Ectodermal cell (in vitro differentiated cells): Measurements from ENCODE around the gene FGF14.

Experiments used
- H3K27ac ChIP-seq: 2 replicates; pipeline ENCODE4 v1.7.0; 2013; ENCODE audit warnings: mild to moderate bottlenecking, low read depth, low read length; ENCODE audit not compliant: insufficient read depth, poor library complexity, severe bottlenecking
- H3K27me3 ChIP-seq: 2 replicates; pipeline ENCODE4 v1.7.0; 2013; ENCODE audit warnings: mild to moderate bottlenecking, low read length; ENCODE audit not compliant: insufficient read depth, control insufficient read depth, poor library complexity, severe bottlenecking
- H3K36me3 ChIP-seq: one replicate; pipeline ENCODE4 v1.7.0; 2013; ENCODE audit warnings: low read length; ENCODE audit not compliant: control insufficient read depth, insufficient read depth
- H3K4me1 ChIP-seq: one replicate; pipeline ENCODE4 v1.7.0; 2013; ENCODE audit warnings: low read length; ENCODE audit not compliant: control insufficient read depth, insufficient read depth
- H3K4me3 ChIP-seq: 2 replicates; pipeline ENCODE4 v1.7.0; 2013; ENCODE audit warnings: low read depth, low read length, control low read depth; ENCODE audit not compliant: insufficient read depth
- H3K9me3 ChIP-seq: 2 replicates; pipeline ENCODE4 v1.7.0; 2013; ENCODE audit warnings: mild to moderate bottlenecking, low read length, moderate library complexity; ENCODE audit not compliant: control insufficient read depth
- WGBS, 2 experiments: methylation state at CpG; one replicate each; pipeline ENCODE4 v1.1.7; 2013; ENCODE audit warnings: missing lambda C conversion rate in 2 of 2; 5-methylcytosine and 5-hydroxymethylcytosine counted together

The FGF14 gene

GRCh38 chr13:101775267-101775666 lies 626.6 kb downstream of the FGF14 start:
- Histone ChIP-seq H3K27me3 (no peaks in the 10 kb centered on the region), H3K36me3 (no peaks in the 10 kb centered on the region), H3K4me1 (no peaks in the 10 kb centered on the region), H3K4me3 (no peak overlapping the region), H3K27ac (no peak overlapping the region), H3K9me3 (no peaks in the 10 kb centered on the region)
- no CpG with 5 or more reads among the region's 1 CpG for WGBS, 2 experiments

GRCh38 chr13:101774393-101774792 lies 627.5 kb downstream of the FGF14 start:
- WGBS, 2 experiments: 96 to 98% methylated on average over 4 of the region's 4 CpGs
- Histone ChIP-seq H3K4me1 (no peaks in the 10 kb centered on the region), H3K36me3 (no peaks in the 10 kb centered on the region), H3K9me3 (no peaks in the 10 kb centered on the region), H3K4me3 (no peak overlapping the region), H3K27me3 (no peaks in the 10 kb centered on the region), H3K27ac (no peak overlapping the region)

GRCh38 chr13:101773062-101773461 lies 628.8 kb downstream of the FGF14 start:
- Histone ChIP-seq H3K4me1 (no peaks in the 10 kb centered on the region), H3K9me3 (no peaks in the 10 kb centered on the region), H3K36me3 (no peaks in the 10 kb centered on the region), H3K27ac (no peak overlapping the region), H3K27me3 (no peaks in the 10 kb centered on the region), H3K4me3 (no peak overlapping the region)
- WGBS, 2 experiments: 93 to 100% methylated on average over 1 to 2 of the region's 2 CpGs

- WGBS, 2 experiments: 87 to 98% methylated on average over 3 to 4 of the region's 4 CpGs
- H3K27ac ChIP-seq: no peak overlapping the region
Observed at GRCh38 chr13:101767131-101767530, 634.7 kb downstream of the FGF14 start.

DNA sequence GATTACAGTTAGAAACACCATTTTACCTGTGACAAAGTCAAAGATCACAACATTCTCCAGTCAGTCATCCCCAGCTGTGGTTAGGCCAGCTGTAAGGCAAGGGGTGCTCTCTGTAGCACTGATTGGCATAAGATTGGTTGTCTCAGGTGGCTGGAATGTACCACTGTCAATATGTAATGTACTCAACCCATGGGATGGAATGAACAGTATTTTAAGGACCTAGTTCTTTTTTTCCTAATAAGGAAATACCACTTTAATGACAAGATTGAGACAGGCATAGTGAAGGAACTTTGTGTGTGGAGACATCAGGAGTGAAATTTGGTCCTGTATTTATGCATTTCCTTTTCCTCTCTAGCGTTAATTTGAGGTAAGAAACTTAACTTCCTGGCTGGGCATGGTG lies 638.7 kb downstream of the FGF14 start:
- no peak overlapping the region for H3K27ac ChIP-seq
- no peak overlapping the region for H3K4me3 ChIP-seq
- no peaks in the 10 kb centered on the region for H3K27me3 ChIP-seq
- no peaks in the 10 kb centered on the region for H3K9me3 ChIP-seq
- 85 to 90% methylated on average over 1 of the region's 1 CpG for WGBS, 2 experiments
- H3K36me3 ChIP-seq: no peaks in the 10 kb centered on the region
- H3K4me1 ChIP-seq: no peaks in the 10 kb centered on the region

More at GRCh38 chr13:101767131-101767530, 634.7 kb downstream of the FGF14 start:
- Histone ChIP-seq H3K27me3 (no peaks in the 10 kb centered on the region), H3K4me3 (no peak overlapping the region), H3K36me3 (no peaks in the 10 kb centered on the region), H3K9me3 (no peaks in the 10 kb centered on the region), H3K4me1 (no peaks in the 10 kb centered on the region)

DNA sequence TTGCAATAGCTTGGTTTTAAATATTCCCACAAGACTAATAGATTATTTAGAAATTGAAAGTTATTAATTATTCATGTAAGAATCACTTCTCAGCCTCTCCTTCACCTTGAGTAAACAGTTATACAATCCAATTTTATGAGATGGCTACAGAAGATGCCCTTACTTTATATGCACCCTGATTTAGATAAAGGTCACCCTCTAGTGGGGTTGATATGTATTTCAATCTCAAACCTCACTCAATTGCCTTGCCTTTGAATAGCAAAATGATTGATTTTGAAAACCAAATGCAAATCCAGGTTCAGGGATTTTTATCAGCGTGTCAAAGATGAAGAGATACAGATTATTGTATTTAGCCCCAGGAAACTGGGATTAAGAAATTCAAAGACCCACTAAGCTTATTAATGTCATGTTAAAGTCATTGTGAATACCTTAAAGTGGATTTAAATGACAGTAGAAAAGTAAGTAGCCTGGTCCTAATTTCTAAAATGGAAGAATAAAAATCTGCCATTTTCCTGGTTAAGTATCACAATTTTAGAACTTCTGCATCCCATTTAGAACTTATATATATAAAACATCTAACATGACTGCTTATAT lies 644.3 kb downstream of the FGF14 start:
- Histone ChIP-seq H3K4me1 (no peaks in the 10 kb centered on the region), H3K9me3 (no peaks in the 10 kb centered on the region), H3K27ac (no peak overlapping the region), H3K4me3 (no peak overlapping the region), H3K27me3 (no peaks in the 10 kb centered on the region), H3K36me3 (no peaks in the 10 kb centered on the region)
- WGBS, 2 experiments: 40 to 60% methylated on average over 1 of the region's 1 CpG

DNA sequence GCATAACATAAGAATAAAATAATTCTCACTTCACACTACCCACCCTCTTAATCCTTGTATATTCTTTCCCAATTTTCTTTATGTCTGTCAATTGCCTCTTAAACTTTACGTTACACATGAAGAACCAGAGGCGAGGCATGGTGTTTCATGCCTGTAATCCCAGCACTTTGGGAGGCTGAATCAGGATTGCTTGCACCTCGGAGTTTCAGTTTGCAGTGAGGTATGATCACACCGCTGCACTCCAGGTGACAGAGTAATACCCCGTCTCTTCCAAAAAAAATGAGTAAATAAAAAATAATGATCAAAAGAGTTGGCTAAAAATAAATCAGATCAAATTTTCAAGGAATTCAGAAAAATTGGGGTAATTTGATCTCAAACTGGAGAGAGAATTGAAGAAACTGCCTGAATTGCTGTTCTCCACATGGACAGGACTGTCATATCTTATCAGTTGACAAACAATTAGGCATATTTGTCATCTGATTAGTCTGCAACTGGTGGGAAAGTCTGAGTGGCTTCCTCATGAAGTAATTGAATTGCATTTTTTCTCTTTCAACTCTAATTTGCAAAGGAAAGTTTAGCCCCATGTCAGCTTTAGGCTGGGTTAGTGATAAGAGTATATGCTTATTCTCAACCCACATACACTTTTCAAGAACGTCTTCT lies 646.5 kb downstream of the FGF14 start:
- no peaks in the 10 kb centered on the region for H3K36me3 ChIP-seq
- H3K9me3 ChIP-seq: no peaks in the 10 kb centered on the region
- no peaks in the 10 kb centered on the region for H3K4me1 ChIP-seq
- H3K27me3 ChIP-seq: no peaks in the 10 kb centered on the region
- WGBS, 2 experiments: 95% methylated on average over 4 to 5 of the region's 6 CpGs
- H3K4me3 ChIP-seq: no peak overlapping the region
- no peak overlapping the region for H3K27ac ChIP-seq

DNA sequence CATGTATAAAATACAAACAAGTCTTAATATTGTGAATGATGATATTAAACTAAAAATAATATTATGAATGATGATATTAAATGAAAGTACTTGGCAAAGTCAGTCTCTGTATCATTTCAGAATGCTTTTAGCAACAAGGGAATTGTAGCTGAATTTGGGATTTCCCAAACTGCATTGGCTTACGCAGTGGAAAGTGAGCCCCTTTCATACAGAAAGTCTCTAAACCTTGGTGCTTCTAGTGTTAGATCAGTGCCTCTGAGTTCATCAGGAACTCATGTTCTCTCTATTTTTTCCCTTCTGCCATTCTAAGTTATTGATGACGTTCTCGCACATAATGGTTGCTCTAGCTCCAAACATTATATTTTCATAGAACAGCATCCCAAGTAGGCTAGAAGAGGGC lies 649.4 kb downstream of the FGF14 start:
- Histone ChIP-seq H3K4me1 (no peaks in the 10 kb centered on the region), H3K27ac (no peak overlapping the region)
- 94 to 99% methylated on average over 3 of the region's 3 CpGs for WGBS, 2 experiments

DNA sequence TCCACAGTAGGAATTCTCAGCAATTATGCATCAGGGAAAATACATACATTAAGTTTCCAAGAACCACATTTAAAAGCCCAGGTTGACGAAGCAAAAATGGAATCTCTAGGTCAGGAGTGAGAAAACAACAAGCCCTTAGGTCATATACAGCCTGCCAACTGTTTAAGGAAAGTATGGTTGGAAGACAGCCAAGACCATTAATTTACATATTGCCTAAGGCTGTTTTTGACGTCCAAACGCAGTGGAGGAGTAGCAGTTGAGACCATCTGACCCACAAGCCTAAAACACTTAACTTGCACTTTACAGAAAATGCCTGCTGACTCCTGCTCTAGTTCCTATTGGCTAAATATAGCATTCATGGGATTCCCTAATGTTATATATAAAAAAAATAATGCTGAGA lies 650.4 kb downstream of the FGF14 start:
- Histone ChIP-seq H3K36me3 (no peaks in the 10 kb centered on the region), H3K4me1 (no peaks in the 10 kb centered on the region), H3K4me3 (no peak overlapping the region), H3K27me3 (no peaks in the 10 kb centered on the region), H3K9me3 (no peaks in the 10 kb centered on the region), H3K27ac (no peak overlapping the region)
- whole genome bisulfite sequencing, 2 experiments: 43 to 48% methylated on average over 3 of the region's 3 CpGs

More for the DNA sequence above, 649.4 kb downstream of the FGF14 start:
- H3K9me3 ChIP-seq: no peaks in the 10 kb centered on the region
- H3K36me3 ChIP-seq: no peaks in the 10 kb centered on the region
- no peak overlapping the region for H3K4me3 ChIP-seq
- H3K27me3 ChIP-seq: no peaks in the 10 kb centered on the region

DNA sequence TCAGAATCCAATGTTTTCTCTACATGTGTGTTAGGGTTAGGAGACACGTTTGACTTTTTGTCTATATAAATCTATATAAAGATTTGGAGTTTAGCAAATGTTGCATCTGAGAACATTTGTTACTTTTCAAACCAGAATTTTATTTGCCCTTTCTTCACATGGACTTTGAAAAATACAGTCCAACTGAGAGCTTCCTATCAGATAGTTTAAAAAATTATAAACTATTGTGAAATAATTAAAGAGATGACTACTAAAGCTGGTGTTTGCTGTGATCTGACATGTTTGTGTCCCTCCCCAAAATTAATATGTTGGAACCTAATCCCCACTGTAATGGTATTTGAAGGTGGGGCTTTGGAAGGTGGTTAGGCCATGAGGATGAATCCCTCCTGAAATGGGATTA lies 652.3 kb downstream of the FGF14 start:
- Histone ChIP-seq H3K27me3 (no peaks in the 10 kb centered on the region), H3K4me3 (no peak overlapping the region), H3K36me3 (no peaks in the 10 kb centered on the region), H3K27ac (no peak overlapping the region), H3K4me1 (no peaks in the 10 kb centered on the region), H3K9me3 (no peaks in the 10 kb centered on the region)
- WGBS, 2 experiments: no CpG with 5 or more reads among the region's 1 CpG
